HFF-Myc (cell line): ENCODE measurements around the gene PJA2.

Experiments
- DNase-seq: peaks from one replicate; pipeline ENCODE4 v3.0.0-alpha.2; 2011; ENCODE audit warnings: low read depth; ENCODE audit errors: extremely low read depth
- H3K4me3 ChIP-seq: replicated peaks from 2 replicates; pipeline ENCODE4 v1.5.1; 2011; ENCODE audit warnings: low read depth, mild to moderate bottlenecking, control low read depth, low read length
- CTCF ChIP-seq: IDR thresholded peaks from 2 replicates; pipeline ENCODE4 v1.5.1; 2012; ENCODE audit warnings: mild to moderate bottlenecking, low read depth, low read length, control low read depth; ENCODE audit errors: missing control alignments

Gene PJA2

GRCh38 chr5:109409844-109410388 lies at the start of gene PJA2:
Gene PJA2, minus strand, starts transcription at chr5:109409974. Its CDS starts 26,541 bp downstream, at chr5:109383433.
- no peak for TF ChIP-seq CTCF
- DNase-seq: peak; percentile 100
- H3K4me3 ChIP-seq: peak within 1 kb of the TSS; percentile 75

GRCh38 chr5:109455598-109456096 lies 45.9 kb upstream of the PJA2 start:
- no peak for TF ChIP-seq CTCF
- H3K4me3 ChIP-seq: no peak overlapping the region
- DNase-seq: peak; percentile 80

- peak; percentile 11 for DNase-seq
These were observed 45.1 kb upstream of the PJA2 start for GRCh38 chr5:109454731-109455505.

GRCh38 chr5:109453251-109453650 lies 43.5 kb upstream of the PJA2 start:
- H3K4me3 ChIP-seq: no peak overlapping the region
- no peak for TF ChIP-seq CTCF
- DNase-seq: no peak

More at GRCh38 chr5:109454731-109455505, 45.1 kb upstream of the PJA2 start:
- no peak for TF ChIP-seq CTCF
- H3K4me3 ChIP-seq: no peak overlapping the region

GRCh38 chr5:109452661-109453060 lies 42.9 kb upstream of the PJA2 start:
- no peak for DNase-seq
- H3K4me3 ChIP-seq: no peak overlapping the region
- TF ChIP-seq CTCF: no peak

GRCh38 chr5:109451146-109451545 lies 41.4 kb upstream of the PJA2 start:
- no peak overlapping the region for H3K4me3 ChIP-seq
- no peak for TF ChIP-seq CTCF
- no peak for DNase-seq
